IPS-18c (cell line): ENCODE data around the gene NUDT16L1.

Experiments used
- H3K4me3 ChIP-seq: 2 replicates; pipeline ENCODE4 v1.7.0; 2013; ENCODE audit warnings: low read depth, mild to moderate bottlenecking, low read length, moderate library complexity; ENCODE audit not compliant: insufficient read depth
- H3K9me3 ChIP-seq: one replicate; pipeline ENCODE4 v1.6.1; 2013; ENCODE audit warnings: mild to moderate bottlenecking, low read length, moderate library complexity; ENCODE audit not compliant: control insufficient read depth, insufficient read depth

NUDT16L1 gene

GRCh38 chr16:4688674-4689045, 4.7 kb upstream of the NUDT16L1 start:
- Histone ChIP-seq H3K9me3 (peaks cover 2% of the 10 kb centered on the region), H3K4me3 (no peak overlapping the region)

- H3K4me3 ChIP-seq, result no peak overlapping the region
Measured at GRCh38 chr16:4689091-4689671, 4.2 kb upstream of the NUDT16L1 start.

GRCh38 chr16:4689864-4690704, 3.3 kb upstream of the NUDT16L1 start:
- H3K9me3 ChIP-seq, result peaks cover 2% of the 10 kb centered on the region
- H3K4me3 ChIP-seq, result no peak overlapping the region

More at GRCh38 chr16:4689091-4689671, 4.2 kb upstream of the NUDT16L1 start:
- peaks cover 2% of the 10 kb centered on the region for H3K9me3 ChIP-seq

- no peak overlapping the region for H3K4me3 ChIP-seq
- H3K9me3 ChIP-seq, result peaks cover 2% of the 10 kb centered on the region
Measured at GRCh38 chr16:4690946-4691665, 2.3 kb upstream of the NUDT16L1 start.

GRCh38 chr16:4691666-4692412, 1.5 kb upstream of the NUDT16L1 start:
- no peak overlapping the region for H3K4me3 ChIP-seq
- H3K9me3 ChIP-seq, result peaks cover 2% of the 10 kb centered on the region

- Histone ChIP-seq H3K4me3 (peak overlapping the region; percentile 56), H3K9me3 (no peaks in the 10 kb centered on the region)
Measured at GRCh38 chr16:4692460-4693295, 684 bp upstream of the NUDT16L1 start.

- no peaks in the 10 kb centered on the region for H3K9me3 ChIP-seq
Measured at GRCh38 chr16:4693956-4694641, 737 bp downstream of the NUDT16L1 start.

GRCh38 chr16:4694642-4695451, 1.5 kb downstream of the NUDT16L1 start:
- Histone ChIP-seq H3K4me3 (peak overlapping the region; percentile 98), H3K9me3 (no peaks in the 10 kb centered on the region)

More at GRCh38 chr16:4693956-4694641, 737 bp downstream of the NUDT16L1 start:
- peak overlapping the region; percentile 98 for H3K4me3 ChIP-seq

- no peak overlapping the region for H3K4me3 ChIP-seq
- H3K9me3 ChIP-seq, result no peaks in the 10 kb centered on the region
Measured at GRCh38 chr16:4695473-4696171, 2.3 kb downstream of the NUDT16L1 start.

- Histone ChIP-seq H3K4me3 (no peak overlapping the region), H3K9me3 (no peaks in the 10 kb centered on the region)
Measured at GRCh38 chr16:4696172-4696904, 3.0 kb downstream of the NUDT16L1 start.

GRCh38 chr16:4696905-4697847, 3.8 kb downstream of the NUDT16L1 start:
- Histone ChIP-seq H3K4me3 (no peak overlapping the region), H3K9me3 (no peaks in the 10 kb centered on the region)

- no peak overlapping the region for H3K4me3 ChIP-seq
- no peaks in the 10 kb centered on the region for H3K9me3 ChIP-seq
Measured at GRCh38 chr16:4697848-4698291, 4.5 kb downstream of the NUDT16L1 start.

GRCh38 chr16:4698321-4699045, 5.1 kb downstream of the NUDT16L1 start:
- no peaks in the 10 kb centered on the region for H3K9me3 ChIP-seq
- no peak overlapping the region for H3K4me3 ChIP-seq
